OCI-LY1 (cell line): ENCODE data around the gene LTBP2.

Experiments used
- H2AFZ ChIP-seq: fragments of 200-600 bp; sonication (generic), shearing (Covaris generic); 2 replicates; pipeline ENCODE4 v1.6.0; 2014; ENCODE audit warnings: antibody characterized with exemption, mild to moderate bottlenecking, low read length
- H3F3A ChIP-seq: fragments of 200-600 bp; sonication (generic), shearing (Covaris generic); 2 replicates; pipeline ENCODE4 v1.6.0; 2014; ENCODE audit warnings: mild to moderate bottlenecking, antibody characterized with exemption, low read length, moderate library complexity; ENCODE audit not compliant: insufficient read depth
- H3K27ac ChIP-seq: fragments of 200-600 bp; sonication (generic); 2 replicates; pipeline ENCODE4 v1.5.1; 2014; ENCODE audit warnings: low read length, mixed run types, mild to moderate bottlenecking, low read depth; ENCODE audit not compliant: poor library complexity, severe bottlenecking
- H3K27me3 ChIP-seq: fragments of 200-600 bp; sonication (generic); 2 replicates; pipeline ENCODE4 v1.6.0; 2014; ENCODE audit warnings: antibody characterized with exemption, mild to moderate bottlenecking, low read length, moderate library complexity; ENCODE audit not compliant: insufficient read depth
- H3K36me3 ChIP-seq: fragments of 200-600 bp; sonication (generic); 2 replicates; pipeline ENCODE4 v1.6.1; 2014; ENCODE audit warnings: mild to moderate bottlenecking, antibody characterized with exemption, low read length, moderate library complexity, mixed read lengths; ENCODE audit not compliant: insufficient read depth
- H3K4me1 ChIP-seq: fragments of 200-600 bp; sonication (generic); 2 replicates; pipeline ENCODE4 v1.5.1; 2014; ENCODE audit warnings: mild to moderate bottlenecking, low read length, moderate library complexity; ENCODE audit not compliant: insufficient read depth, severe bottlenecking
- H3K4me2 ChIP-seq: fragments of 200-600 bp; sonication (generic), shearing (Covaris generic); 2 replicates; pipeline ENCODE4 v1.6.1; 2014; ENCODE audit warnings: low read length
- H3K4me3 ChIP-seq: fragments of 200-600 bp; sonication (generic); 2 replicates; pipeline ENCODE4 v1.5.1; 2014; ENCODE audit warnings: low read length, low read depth, mild to moderate bottlenecking, mixed read lengths; ENCODE audit not compliant: poor library complexity, severe bottlenecking
- H3K79me2 ChIP-seq: fragments of 200-600 bp; shearing (Covaris generic); 2 replicates; pipeline ENCODE4 v1.6.1; 2016; ENCODE audit warnings: mixed run types, low read length, mixed read lengths; ENCODE audit not compliant: insufficient read depth
- H3K9ac ChIP-seq: fragments of 200-600 bp; sonication (generic), shearing (Covaris generic); 2 replicates; pipeline ENCODE4 v1.6.1; 2014; ENCODE audit warnings: mild to moderate bottlenecking, low read length, mixed read lengths
- H3K9me2 ChIP-seq: fragments of 200-600 bp; sonication (generic), shearing (Covaris generic); 2 replicates; pipeline ENCODE4 v1.6.1; 2014; ENCODE audit warnings: low read depth, mild to moderate bottlenecking, low read length, mixed read lengths
- H3K9me3 ChIP-seq: fragments of 200-600 bp; shearing (Covaris generic); 2 replicates; pipeline ENCODE4 v1.6.1; 2014; ENCODE audit warnings: low read length, mixed read lengths
- H4K20me1 ChIP-seq: fragments of 200-600 bp; sonication (generic), shearing (Covaris generic); 2 replicates; pipeline ENCODE4 v1.6.0; 2016; ENCODE audit warnings: mild to moderate bottlenecking, low read length; ENCODE audit not compliant: insufficient read depth
- EZH2 ChIP-seq: fragments of 200-600 bp; sonication (generic), shearing (Covaris generic); IDR thresholded peaks from 2 replicates; pipeline ENCODE4 v1.8.0; 2017; ENCODE audit warnings: borderline replicate concordance, mixed run types, mild to moderate bottlenecking, antibody characterized with exemption, low read length, moderate library complexity, mixed read lengths
- TF ChIP-seq, protein P1 (sequence below): fragments of 200-600 bp; sonication (generic), shearing (Covaris generic); IDR thresholded peaks from 2 replicates; pipeline ENCODE4 v1.5.1; 2017; ENCODE audit warnings: mild to moderate bottlenecking, antibody characterized with exemption, low read length, moderate library complexity, mixed read lengths

The LTBP2 gene

GRCh38 chr14:74531467-74531866 lies 80.6 kb downstream of the LTBP2 start:
- Histone ChIP-seq H3K79me2 (no peaks in the 10 kb centered on the region), H3F3A (no peaks in the 10 kb centered on the region), H2AFZ (no peak overlapping the region), H3K4me3 (no peak overlapping the region), H3K4me2 (no peak overlapping the region), H3K9ac (no peak overlapping the region), H3K27me3 (no peaks in the 10 kb centered on the region), H3K36me3 (no peaks in the 10 kb centered on the region), H3K4me1 (no peaks in the 10 kb centered on the region), H4K20me1 (no peaks in the 10 kb centered on the region), H3K9me3 (no peaks in the 10 kb centered on the region), H3K27ac (no peak overlapping the region), H3K9me2 (no peaks in the 10 kb centered on the region)
- TF ChIP-seq, protein P1, sequence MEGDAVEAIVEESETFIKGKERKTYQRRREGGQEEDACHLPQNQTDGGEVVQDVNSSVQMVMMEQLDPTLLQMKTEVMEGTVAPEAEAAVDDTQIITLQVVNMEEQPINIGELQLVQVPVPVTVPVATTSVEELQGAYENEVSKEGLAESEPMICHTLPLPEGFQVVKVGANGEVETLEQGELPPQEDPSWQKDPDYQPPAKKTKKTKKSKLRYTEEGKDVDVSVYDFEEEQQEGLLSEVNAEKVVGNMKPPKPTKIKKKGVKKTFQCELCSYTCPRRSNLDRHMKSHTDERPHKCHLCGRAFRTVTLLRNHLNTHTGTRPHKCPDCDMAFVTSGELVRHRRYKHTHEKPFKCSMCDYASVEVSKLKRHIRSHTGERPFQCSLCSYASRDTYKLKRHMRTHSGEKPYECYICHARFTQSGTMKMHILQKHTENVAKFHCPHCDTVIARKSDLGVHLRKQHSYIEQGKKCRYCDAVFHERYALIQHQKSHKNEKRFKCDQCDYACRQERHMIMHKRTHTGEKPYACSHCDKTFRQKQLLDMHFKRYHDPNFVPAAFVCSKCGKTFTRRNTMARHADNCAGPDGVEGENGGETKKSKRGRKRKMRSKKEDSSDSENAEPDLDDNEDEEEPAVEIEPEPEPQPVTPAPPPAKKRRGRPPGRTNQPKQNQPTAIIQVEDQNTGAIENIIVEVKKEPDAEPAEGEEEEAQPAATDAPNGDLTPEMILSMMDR = no peak; the same call in 1 of the 2 replicates
- no peak for TF ChIP-seq EZH2

DNA sequence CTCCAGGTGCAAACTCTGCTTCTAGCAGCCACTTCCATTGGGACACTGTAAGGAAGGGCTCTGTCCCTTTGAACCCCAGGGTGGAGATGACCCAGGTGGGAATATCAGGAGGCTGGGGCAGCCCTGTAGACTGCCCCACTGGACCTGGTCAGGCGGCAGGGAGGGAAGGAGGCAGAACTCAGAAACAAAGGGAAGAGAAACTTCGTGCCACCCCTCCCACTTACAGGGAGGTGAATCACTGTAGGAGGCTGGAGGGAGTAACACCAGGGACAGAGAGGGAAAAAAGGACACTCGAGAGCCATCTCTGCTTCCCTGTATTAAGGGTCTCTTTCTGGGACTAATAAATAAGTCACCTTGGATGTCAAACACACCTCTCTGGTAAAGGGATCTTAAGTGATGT lies 81.0 kb downstream of the LTBP2 start:
- no peak overlapping the region for H3K4me2 ChIP-seq
- H4K20me1 ChIP-seq = no peaks in the 10 kb centered on the region
- H3K27me3 ChIP-seq = 0 out of 2 replicates have a peak, but pooled peaks cover 3% of the 10 kb centered on the region
- no peak overlapping the region for H3K9ac ChIP-seq
- H3K4me1 ChIP-seq = no peaks in the 10 kb centered on the region
- no peaks in the 10 kb centered on the region for H3K9me3 ChIP-seq
- H3K4me3 ChIP-seq = no peak overlapping the region
- no peak overlapping the region for H3K27ac ChIP-seq
- H3K36me3 ChIP-seq = no peaks in the 10 kb centered on the region
- H3K9me2 ChIP-seq = no peaks in the 10 kb centered on the region
- H3F3A ChIP-seq = no peaks in the 10 kb centered on the region
- H3K79me2 ChIP-seq = no peaks in the 10 kb centered on the region
- TF ChIP-seq, protein P1 = no peak
- no peak for TF ChIP-seq EZH2
- H2AFZ ChIP-seq = no peak overlapping the region

- no peak overlapping the region for H3K4me3 ChIP-seq
- H3K27ac ChIP-seq = no peak overlapping the region
- no peaks in the 10 kb centered on the region for H3K79me2 ChIP-seq
- no peak overlapping the region for H2AFZ ChIP-seq
- no peak overlapping the region for H3K4me2 ChIP-seq
- TF ChIP-seq, protein P1 = no peak
- TF ChIP-seq EZH2 = no peak
- no peaks in the 10 kb centered on the region for H4K20me1 ChIP-seq
- H3K36me3 ChIP-seq = no peaks in the 10 kb centered on the region
- H3K9me2 ChIP-seq = no peaks in the 10 kb centered on the region
- H3K9ac ChIP-seq = no peak overlapping the region
- no peaks in the 10 kb centered on the region for H3K9me3 ChIP-seq
- H3K4me1 ChIP-seq = no peaks in the 10 kb centered on the region
- H3F3A ChIP-seq = no peaks in the 10 kb centered on the region
- 0 out of 2 replicates have a peak, but pooled peaks cover 3% of the 10 kb centered on the region for H3K27me3 ChIP-seq
Observed at GRCh38 chr14:74528886-74529285, 83.2 kb downstream of the LTBP2 start.
